Fibroblast of lung (primary cell): ENCODE results near the gene NRARP.

Source experiments
- EZH2 ChIP-seq: IDR thresholded peaks from 2 replicates; pipeline ENCODE4 v1.5.1; 2012; ENCODE audit warnings: low read length, control low read depth, mild to moderate bottlenecking; ENCODE audit errors: missing control alignments
- TF ChIP-seq, protein P1 (sequence below), 2 donors: IDR thresholded peaks in 1 of 2; conservative IDR thresholded peaks in 1 of 2; 1 replicate in 1 of 2; 2 replicates in 1 of 2; pipeline ENCODE4 v1.5.1; 2011 to 2012; ENCODE audit warnings: low read length in 2 of 2, control low read depth in 1 of 2, inconsistent platforms in 1 of 2, low read depth in 1 of 2, mild to moderate bottlenecking in 1 of 2

DNA sequence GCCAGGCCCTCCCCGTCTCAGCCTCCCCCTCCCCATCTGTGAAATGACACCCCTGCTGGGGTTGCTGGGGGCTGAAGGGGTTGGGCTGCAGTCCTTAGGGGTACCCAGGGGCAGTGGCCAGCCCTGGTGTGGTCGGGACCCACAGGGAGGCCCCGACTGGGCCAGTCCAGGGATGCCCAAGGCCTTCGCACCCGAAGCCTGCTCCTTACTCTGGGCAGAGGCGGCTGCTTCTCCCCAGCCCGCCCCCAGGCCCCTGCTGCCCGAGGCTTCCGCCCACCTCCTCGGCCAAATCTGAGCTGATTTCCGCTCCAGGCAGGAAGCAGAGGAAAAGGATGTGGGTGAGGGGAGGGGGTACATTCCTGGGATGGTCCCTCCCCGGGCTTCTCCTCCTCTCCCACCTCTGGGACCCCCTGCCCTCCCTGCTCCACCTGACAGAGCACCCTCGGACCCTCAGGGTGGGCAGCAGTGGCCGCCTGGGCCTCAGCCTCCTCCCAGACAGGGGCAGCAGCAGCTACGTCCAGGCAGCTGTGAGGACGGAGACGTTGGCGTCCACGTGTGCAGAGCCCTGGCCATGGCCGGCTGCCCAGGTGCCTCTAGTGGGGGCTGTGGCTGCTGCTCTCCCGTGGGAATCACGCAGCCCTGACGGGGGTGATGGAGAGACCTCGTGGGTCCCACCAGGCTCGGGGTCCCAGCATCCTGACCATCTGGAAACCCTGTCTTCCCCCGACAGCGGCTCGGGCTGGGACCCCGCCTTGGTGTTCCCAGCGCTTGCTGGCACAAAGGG is 4.2 kb upstream of the NRARP start:
- TF ChIP-seq, protein P1, sequence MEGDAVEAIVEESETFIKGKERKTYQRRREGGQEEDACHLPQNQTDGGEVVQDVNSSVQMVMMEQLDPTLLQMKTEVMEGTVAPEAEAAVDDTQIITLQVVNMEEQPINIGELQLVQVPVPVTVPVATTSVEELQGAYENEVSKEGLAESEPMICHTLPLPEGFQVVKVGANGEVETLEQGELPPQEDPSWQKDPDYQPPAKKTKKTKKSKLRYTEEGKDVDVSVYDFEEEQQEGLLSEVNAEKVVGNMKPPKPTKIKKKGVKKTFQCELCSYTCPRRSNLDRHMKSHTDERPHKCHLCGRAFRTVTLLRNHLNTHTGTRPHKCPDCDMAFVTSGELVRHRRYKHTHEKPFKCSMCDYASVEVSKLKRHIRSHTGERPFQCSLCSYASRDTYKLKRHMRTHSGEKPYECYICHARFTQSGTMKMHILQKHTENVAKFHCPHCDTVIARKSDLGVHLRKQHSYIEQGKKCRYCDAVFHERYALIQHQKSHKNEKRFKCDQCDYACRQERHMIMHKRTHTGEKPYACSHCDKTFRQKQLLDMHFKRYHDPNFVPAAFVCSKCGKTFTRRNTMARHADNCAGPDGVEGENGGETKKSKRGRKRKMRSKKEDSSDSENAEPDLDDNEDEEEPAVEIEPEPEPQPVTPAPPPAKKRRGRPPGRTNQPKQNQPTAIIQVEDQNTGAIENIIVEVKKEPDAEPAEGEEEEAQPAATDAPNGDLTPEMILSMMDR (conservative IDR thresholded peaks at IDR 0.05 in 1 of 2, IDR thresholded peaks at IDR 0.05 in 1 of 2; ENCODE audit: low read depth in 1 of 2, low read length in 2 of 2) = no peak
- TF ChIP-seq EZH2 = no peak
